Measurements from ENCODE around the gene BET1. TPM values are rescaled to one million over a fixed set of nuclear protein-coding genes. Genes with fewer than 3 reads are reported as not detected.
"Not testable (repeated sequence)": the region's sequence is repeated elsewhere in the genome, so short reads cannot be mapped to it uniquely, and the experiment has no call there.

The BET1 gene
- total and polyA plus RNA-seq, 9 of the 15 experiments (the other 6 are each of a cell fraction or from before 2014, with no cell fraction given): 15.8 to 190 (median 37.8) TPM

GRCh38 chr7:94026619-94027018 is 22.5 kb upstream of the BET1 start:
- H3K4me3 ChIP-seq; intact Hi-C loops (cut with micrococcal nuclease); H3K9ac ChIP-seq (ENCODE audit: insufficient read depth in 1 of 2, low read depth in 2 of 2, low read length in 2 of 2); H3K4me2 ChIP-seq (ENCODE audit: insufficient read depth, low read length); H3K4me1 ChIP-seq (replicated peaks in 1 of 2; ENCODE audit: control insufficient read depth in 2 of 2, insufficient read depth in 2 of 2, low read length in 2 of 2); H3K9me1 ChIP-seq (ENCODE audit: control insufficient read depth, insufficient read depth, low read length); ATAC-seq; H3K27me3 ChIP-seq (ENCODE audit: control insufficient read depth in 2 of 2, insufficient read depth in 2 of 2, low read length in 2 of 2); H2AFZ ChIP-seq (ENCODE audit: low read depth, low read length); DNase-seq (ENCODE audit: extremely low read depth in 1 of 4, low spot score in 3 of 4); H4K20me1 ChIP-seq (replicated peaks; ENCODE audit: control insufficient read depth, insufficient read depth, low read length); BruUV-seq (replicated peaks); FAIRE-seq; in situ Hi-C loops (cut with MboI); POLR2A ChIA-PET; H3K9me3 ChIP-seq (replicated peaks; ENCODE audit: control insufficient read depth, insufficient read depth, low read depth, low read length); H3K36me3 ChIP-seq (ENCODE audit: control insufficient read depth, insufficient read depth, low read length); CTCF ChIA-PET (ENCODE audit: low intra/inter-chr PET ratio); H3K79me2 ChIP-seq (ENCODE audit: control insufficient read depth, insufficient read depth, low read length); H3K27ac ChIP-seq (ENCODE audit: extremely low read depth, low read depth, low read length): not testable (repeated sequence)
- TF ChIP-seq ZNF146 (CRISPR knock-in tag; IDR thresholded peaks at IDR 0.05; ENCODE audit: unreplicated experiment): peak; percentile 43
- 0% methylated on average over 2 of the region's 2 CpGs for WGBS (ENCODE audit: insufficient coverage, low coverage, missing lambda C conversion rate)

GRCh38 chr7:94022550-94022949 is 18.4 kb upstream of the BET1 start:
- no peaks in the 10 kb centered on the region for H3K9me1 ChIP-seq (ENCODE audit: control insufficient read depth, insufficient read depth, low read length)
- FAIRE-seq: no peak
- H3K27me3 ChIP-seq (ENCODE audit: control insufficient read depth in 2 of 2, insufficient read depth in 2 of 2, low read length in 2 of 2): 0 out of 5 replicates have a peak, but pooled peaks cover 0 to 2% of the 10 kb centered on the region in 2 experiments
- H3K9ac ChIP-seq (ENCODE audit: insufficient read depth in 1 of 2, low read depth in 2 of 2, low read length in 2 of 2): no peak overlapping the region
- H3K4me2 ChIP-seq (ENCODE audit: insufficient read depth, low read length): no peak overlapping the region
- H3K9me3 ChIP-seq (replicated peaks; ENCODE audit: control insufficient read depth, insufficient read depth, low read depth, low read length): no peaks in the 10 kb centered on the region
- intact Hi-C loops (cut with micrococcal nuclease): no loop called here
- ChIA-PET POLR2A (no interaction called here), CTCF (ENCODE audit: low intra/inter-chr PET ratio) (no interaction called here)
- 0% methylated on average over 3 of the region's 3 CpGs for WGBS (ENCODE audit: insufficient coverage, low coverage, missing lambda C conversion rate)
- in situ Hi-C loops (cut with MboI): no loop called here
- no peak overlapping the region for H2AFZ ChIP-seq (ENCODE audit: low read depth, low read length)
- no peaks in the 10 kb centered on the region for H3K36me3 ChIP-seq (ENCODE audit: control insufficient read depth, insufficient read depth, low read length)
- no peaks in the 10 kb centered on the region for H3K79me2 ChIP-seq (ENCODE audit: control insufficient read depth, insufficient read depth, low read length)
- no TSS peak for BruUV-seq (replicated peaks)
- no peaks in the 10 kb centered on the region for H4K20me1 ChIP-seq (replicated peaks; ENCODE audit: control insufficient read depth, insufficient read depth, low read length)
- DNase-seq (ENCODE audit: extremely low read depth in 1 of 4, low spot score in 3 of 4): no peak
- no peaks in the 10 kb centered on the region for H3K4me1 ChIP-seq (replicated peaks in 1 of 2; ENCODE audit: control insufficient read depth in 2 of 2, insufficient read depth in 2 of 2, low read length in 2 of 2)
- no peak for ATAC-seq
- TF ChIP-seq TOE1 (IDR thresholded peaks at IDR 0.05; ENCODE audit: borderline replicate concordance) (no peak), TOE1 (CRISPR knock-in tag; IDR thresholded peaks at IDR 0.05; ENCODE audit: borderline replicate concordance, low read depth) (no peak), NCOA6 (IDR thresholded peaks at IDR 0.05) (no peak), MAFF (IDR thresholded peaks at IDR 0.05; ENCODE audit: low read length) (no peak), MEIS2 (IDR thresholded peaks at IDR 0.05; ENCODE audit: partially characterized antibody) (no peak), HNRNPH1 (optimal IDR thresholded peaks at IDR 0.05; ENCODE audit: low read depth, low read length) (no peak), DIDO1 (tag; IDR thresholded peaks at IDR 0.05; ENCODE audit: low read depth) (no peak), RAD21 (CRISPR knock-in tag; conservative IDR thresholded peaks at IDR 0.05 in 1 of 2, IDR thresholded peaks at IDR 0.05 in 1 of 2) (no peak), ZBTB43 (CRISPR knock-in tag; IDR thresholded peaks at IDR 0.05) (no peak), XRCC4 (IDR thresholded peaks at IDR 0.05; ENCODE audit: extremely low read depth, insufficient read depth, insufficient read length) (no peak), NFE2L1 (tag; IDR thresholded peaks at IDR 0.05; ENCODE audit: borderline replicate concordance, low read depth) (no peak)
- no peak overlapping the region for H3K4me3 ChIP-seq
- no peak overlapping the region for H3K27ac ChIP-seq (ENCODE audit: extremely low read depth, low read depth, low read length)
